Neural progenitor cell (in vitro differentiated cells): ENCODE measurements around the gene PRKD3.

Experiments
- CTCF ChIP-seq: fragments of 200-600 bp; sonication (generic); IDR thresholded peaks from 2 replicates; pipeline ENCODE4 v1.5.1; 2017; ENCODE audit warnings: antibody characterized with exemption, mild to moderate bottlenecking
- EZH2 ChIP-seq: fragments of 200-600 bp; sonication (generic); IDR thresholded peaks from 2 replicates; pipeline ENCODE4 v1.6.1; 2017; ENCODE audit warnings: antibody characterized with exemption, mild to moderate bottlenecking, moderate library complexity

GRCh38 chr2:37306024-37306423 is 18.6 kb downstream of the PRKD3 start:
- TF ChIP-seq CTCF (no peak), EZH2 (no peak)
